Measurements from ENCODE around the gene NFX1.

Gene NFX1

DNA sequence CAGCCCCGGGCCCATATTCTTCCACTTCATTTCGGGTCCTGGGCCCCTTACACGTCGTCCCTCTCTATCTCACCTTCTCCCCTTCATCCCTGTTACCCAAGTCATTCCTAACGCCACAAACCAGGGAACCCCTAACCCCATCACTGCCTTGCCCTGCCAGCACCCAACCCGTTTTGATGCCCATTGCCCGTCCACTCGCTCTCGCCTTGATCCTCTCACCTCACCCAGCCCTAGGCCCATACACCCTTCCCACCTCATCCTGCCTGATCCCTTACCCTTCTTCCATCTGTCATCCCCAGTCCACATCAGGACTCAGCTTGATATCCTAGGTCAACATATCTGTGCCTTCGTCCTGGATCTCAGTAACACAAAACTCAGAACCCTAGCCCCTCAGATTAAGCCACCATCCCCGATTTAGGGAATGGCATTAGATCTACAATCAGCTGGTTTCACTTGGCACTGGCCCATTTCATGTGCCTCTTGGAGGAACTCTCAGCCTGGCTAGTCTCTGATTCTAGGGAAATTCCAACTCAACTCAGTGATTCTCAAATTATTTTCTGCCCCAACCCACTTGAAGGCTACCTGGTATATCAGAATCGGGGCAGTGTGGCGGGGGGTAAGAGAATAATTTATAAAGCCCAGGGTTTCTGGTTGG is 25.0 kb upstream of the NFX1 start:
- DNase-seq (ENCODE audit: low read depth, low spot score), result no peak

DNA sequence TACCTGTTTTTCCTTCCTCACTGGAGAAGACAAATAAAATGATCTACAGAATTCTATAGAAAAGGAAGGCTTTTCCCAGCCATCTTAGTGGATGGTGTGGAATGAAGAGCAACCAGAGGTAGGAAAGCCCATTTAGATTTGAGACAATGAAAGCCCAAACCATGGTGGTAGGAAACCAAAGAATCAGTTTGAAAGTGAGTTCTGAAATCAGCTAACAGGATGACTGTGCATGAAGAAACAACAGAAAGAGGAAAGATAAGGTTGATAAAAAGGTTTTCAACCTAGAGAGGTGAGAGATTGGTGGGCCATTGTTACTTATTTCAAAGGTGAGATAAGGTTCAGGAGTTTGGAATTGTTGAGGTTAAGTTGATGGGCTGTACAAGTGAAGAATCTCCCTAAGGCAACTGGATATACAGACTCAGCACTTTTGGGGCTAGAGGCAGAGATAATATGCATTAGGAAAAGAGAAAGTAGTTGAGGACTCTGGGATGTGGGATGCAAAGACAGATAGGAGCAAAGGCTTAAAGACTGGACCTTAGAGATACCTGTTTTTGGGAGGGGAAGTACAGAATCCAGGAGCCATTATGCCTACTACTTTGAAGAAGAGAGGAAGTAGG is 23.1 kb upstream of the NFX1 start:
- DNase-seq (ENCODE audit: low read depth, low spot score), result no peak

DNA sequence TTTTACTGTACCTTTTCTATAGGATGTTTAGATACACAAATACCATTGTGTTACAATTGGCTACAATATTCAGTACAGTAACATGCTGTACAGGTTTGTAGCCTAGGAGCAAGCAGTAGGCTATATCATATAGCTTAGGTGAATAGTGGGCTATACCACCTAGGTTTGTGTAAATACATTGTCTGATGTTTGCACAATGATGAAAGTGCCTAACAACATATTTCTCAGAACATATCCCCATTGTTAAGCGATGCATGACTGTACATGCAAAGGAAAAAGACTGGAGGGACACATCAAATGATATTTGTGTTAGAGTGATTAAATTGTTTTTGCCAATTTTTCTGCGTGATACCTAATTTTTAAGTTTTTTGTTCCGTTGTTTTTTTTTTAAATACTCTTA is 20.2 kb upstream of the NFX1 start:
- no peak for DNase-seq (ENCODE audit: low read depth, low spot score)

DNA sequence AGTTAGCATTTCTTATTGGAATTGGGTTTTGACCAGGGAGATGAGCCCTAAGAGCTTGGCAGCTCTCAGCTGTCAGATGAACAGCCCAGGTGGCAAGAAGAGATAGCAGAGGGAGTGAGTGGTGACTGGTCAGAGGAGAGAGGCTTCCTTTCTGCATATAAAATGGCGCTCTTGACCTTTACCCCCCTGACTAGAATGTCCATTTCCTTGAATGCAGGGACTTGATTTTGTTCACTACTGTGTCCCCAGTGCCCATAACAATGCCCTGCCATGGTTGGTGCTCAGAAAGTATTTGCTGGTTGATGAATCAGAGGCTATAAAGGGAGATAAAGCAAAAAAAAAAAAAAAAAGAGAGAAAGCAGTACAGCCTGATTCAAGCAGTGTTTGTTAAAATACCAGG is 18.3 kb upstream of the NFX1 start:
- DNase-seq (ENCODE audit: low read depth, low spot score), result no peak

DNA sequence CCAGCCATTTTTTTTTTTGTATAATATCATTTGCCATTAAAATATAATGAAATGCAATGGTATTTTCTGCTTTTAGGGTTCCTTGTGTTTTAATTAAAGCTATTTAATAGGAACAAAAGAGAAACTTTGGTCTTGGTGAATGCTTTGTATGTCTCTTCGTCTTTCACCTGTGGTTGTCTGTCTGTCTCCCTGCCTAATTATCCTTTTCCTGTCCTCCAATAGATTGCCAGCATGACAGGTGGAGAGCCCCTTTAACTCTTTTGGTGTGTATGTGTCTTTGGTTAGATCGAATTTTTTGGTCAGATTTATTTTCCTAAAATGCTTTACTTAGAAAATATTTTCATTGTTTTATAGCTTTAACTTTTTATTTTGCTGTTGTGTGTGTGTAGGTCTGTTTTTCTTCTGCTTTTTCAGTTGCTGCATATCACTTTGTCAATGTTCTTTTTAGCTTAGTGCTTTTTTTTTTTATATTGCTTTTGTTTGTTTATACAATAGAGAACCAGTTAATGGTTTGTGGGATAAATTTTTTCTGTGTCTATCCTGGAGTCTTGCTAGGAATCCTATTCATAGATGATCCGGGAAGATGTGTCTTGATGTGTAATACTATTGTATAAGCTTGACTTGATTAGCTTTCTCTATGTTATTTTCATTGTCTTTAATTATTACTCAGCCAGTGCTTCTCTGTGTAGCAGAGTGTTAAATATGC is 16.9 kb upstream of the NFX1 start:
- DNase-seq (ENCODE audit: low read depth, low spot score), result no peak

DNA sequence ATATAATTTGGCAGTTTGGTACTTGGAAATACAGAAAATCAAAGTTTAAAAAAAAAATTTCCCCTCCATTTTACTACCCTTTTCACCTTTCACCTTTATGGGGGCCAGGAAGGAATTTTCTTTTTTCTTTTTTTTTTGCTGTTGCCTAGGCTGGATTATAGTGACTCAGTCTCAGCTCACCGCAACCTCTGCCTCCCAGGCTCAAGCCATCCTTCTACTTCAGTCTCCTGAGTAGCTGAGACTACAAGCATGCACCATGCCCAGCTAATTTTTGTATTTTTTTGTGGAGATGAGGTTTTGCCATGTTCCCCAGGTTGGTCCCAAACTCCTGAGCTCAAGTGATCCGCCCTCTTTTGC is 16.4 kb upstream of the NFX1 start:
- DNase-seq (ENCODE audit: low read depth, low spot score), result no peak

DNA sequence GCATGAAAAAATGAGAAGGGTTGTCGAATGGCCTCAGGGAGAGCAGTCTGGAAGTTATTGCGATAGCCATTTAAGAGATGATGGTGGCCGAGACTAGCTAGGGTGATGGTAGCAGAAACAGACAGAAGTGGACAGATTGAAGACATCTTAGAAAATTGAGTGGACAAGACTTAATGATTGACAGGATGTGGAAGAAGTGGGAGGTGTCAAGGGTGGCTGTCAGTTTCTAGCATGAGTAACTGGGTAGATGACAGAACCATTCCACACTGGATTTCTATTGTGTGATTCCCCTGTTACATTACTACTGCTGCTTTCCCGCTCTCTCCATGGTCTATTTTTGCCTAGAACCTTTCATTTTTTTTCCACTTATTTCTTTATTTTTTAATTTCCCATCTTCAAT is 12.8 kb upstream of the NFX1 start:
- DNase-seq (ENCODE audit: low read depth, low spot score), result no peak

DNA sequence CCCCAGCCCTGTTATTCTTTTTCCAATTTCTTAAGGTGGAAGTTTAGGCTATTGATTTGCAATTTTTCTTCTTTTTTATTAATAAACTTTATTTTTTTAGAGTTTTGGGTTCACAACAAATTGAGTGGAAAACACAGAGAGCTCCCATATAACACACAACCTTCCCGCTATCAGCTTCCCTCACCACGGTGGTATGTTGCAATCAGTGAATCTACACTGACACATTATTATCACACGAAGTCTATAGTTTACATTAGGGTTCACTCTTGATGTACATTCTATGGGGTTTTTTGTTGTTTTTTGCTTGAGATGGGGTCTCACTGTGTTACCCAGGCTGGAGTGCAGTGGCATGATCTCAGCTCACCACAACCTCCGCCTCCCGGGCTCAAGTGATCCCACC is 4.8 kb upstream of the NFX1 start:
- no peak for DNase-seq (ENCODE audit: low read depth, low spot score)

DNA sequence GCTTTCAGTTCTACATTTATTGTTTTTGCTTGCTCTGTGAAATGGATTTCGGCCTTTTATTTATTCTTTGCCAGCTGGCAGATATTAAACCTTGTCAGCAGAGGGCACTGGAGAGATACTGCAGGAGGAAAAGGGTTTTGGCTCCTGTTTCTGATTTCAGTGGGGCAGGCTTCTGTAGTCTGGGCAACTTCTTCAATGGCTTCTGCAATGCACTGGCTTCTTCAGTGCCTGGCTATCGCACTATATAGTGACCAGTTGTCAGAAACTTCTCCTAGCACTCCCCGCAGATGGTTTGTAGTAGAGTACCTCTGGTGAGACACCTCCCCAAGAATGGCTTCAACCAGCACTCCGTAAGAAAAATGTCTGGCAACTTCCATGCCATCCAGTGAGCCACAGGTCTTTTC is 3.2 kb upstream of the NFX1 start:
- no peak for DNase-seq (ENCODE audit: low read depth, low spot score)

DNA sequence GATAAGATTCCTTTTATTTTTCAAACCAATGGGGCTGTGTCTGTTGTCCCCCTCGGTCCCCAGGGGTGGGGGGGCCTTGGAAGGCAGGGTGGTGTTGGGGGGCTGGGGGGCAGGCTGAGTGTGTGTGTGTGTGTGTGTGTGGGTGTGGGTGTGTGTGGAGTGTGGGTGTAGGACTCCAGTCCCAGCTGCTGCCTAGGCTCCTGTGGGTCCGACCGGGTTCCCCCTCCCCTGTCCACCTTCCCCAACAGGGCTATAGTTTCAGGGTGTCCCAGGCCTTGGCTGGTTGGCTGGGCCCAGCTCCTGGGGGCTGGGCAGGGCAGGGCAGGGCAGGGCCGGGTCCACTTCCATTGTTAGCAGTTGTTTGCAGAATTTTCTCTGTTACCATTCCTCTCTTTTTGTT is 2.1 kb upstream of the NFX1 start:
- no peak for DNase-seq (ENCODE audit: low read depth, low spot score)

DNA sequence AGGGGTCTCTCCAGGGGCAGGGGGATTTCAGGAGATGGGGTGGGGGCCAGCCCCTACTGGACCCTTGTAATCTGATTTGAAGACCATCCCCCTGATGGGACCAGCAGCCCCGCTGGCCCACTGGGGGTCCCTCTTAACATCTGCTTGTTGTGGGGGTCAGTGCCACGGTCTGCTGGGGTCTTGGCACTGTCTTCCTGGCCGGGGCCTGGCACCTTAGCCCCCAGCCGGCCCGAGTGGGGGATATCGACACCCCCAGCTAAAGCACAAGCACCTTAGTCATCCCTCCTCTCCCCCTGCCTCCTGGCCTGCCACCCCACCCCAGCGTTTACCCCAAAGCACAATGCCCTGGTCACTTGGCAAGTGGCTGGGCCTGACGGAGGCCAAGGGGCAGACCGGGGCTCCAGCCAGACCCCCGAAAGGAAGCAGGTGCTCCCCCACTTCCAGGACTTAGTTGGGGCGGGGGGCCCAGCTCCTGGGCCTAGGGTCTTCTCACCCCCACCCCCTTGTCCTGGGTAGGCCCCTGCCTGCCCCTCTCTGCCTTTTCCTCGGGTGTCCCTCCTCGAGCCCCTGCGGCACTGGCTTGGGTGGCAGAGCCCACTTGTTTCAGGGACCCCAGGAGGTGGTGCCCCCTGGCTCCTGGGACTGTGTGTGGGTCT is 1.4 kb upstream of the NFX1 start:
- DNase-seq (ENCODE audit: low read depth, low spot score), result no peak

DNA sequence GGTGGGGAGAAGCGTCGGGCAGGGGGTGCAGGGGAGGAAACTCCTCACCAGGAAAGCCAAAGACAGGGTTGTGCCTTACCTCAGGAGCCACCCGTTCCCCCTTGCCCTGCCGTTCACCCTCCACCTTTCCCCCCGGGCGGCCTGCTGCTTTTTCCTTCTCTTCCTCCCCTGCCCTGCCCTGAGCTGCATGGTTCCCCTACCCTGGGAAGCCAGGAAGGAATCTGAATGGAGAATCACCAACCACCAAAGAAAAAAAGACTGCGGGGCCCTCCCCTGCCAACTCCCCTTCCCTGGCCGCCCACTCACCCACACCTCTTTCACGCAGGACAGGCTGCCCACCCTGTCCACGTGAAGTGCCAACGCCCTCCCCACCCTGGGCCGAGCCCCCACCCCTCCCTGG is 820 bp upstream of the NFX1 start:
- no peak for DNase-seq (ENCODE audit: low read depth, low spot score)

DNA sequence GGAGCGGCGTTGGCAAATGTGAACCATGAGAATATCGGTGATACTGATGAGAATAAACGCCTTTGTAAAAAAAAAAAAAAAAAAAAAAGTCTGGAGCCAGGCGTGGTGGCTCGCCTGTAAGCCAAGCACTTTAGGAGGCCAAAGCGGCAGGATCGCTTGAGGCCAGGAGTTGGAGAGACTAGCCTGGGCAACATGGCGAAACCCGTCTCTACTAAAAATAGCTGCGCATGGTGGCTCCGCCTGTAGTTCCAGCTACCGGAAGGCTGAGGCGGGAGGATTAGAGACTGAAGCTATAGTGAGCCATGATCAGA is 425 bp upstream of the NFX1 start:
- no peak for DNase-seq (ENCODE audit: low read depth, low spot score)

DNA sequence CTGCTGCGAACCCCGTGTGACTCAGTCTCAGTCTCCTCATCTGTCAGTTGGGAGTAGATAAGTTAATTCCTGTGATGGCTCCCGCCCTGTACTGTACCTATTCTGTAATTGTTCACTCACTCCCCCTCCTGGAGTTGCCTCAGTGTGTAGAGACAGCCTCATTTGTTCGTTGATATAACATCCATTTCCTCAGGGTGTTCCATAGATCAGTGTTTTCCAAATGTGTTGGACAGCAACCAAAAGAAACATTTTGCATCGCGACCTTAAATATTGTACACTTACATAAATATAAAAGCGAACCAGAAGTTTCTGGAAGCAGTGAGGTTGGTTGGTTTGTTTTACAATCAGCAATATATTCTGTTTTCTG is 698 bp downstream of the NFX1 start:
- no peak for DNase-seq (ENCODE audit: low read depth, low spot score)

DNA sequence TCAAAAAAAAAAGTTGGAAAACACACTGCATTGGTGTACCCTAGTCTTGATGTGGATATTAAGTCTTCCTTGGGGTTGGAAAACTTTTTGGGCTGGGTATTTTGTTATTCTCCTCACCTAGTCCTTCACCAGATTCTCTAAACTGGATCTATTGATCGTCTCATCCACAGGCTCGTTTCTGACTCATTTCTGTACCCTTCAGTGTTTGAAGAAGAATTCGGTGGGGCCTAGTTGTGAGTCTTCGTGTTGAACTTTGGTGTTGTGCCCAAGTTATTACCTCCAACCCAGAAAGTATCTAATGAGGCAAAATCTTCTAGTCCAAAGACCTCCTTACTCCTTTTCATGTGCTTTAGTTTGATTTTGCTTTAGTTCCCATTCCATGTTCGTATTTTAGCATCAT is 1.6 kb downstream of the NFX1 start:
- no peak for DNase-seq (ENCODE audit: low read depth, low spot score)

DNA sequence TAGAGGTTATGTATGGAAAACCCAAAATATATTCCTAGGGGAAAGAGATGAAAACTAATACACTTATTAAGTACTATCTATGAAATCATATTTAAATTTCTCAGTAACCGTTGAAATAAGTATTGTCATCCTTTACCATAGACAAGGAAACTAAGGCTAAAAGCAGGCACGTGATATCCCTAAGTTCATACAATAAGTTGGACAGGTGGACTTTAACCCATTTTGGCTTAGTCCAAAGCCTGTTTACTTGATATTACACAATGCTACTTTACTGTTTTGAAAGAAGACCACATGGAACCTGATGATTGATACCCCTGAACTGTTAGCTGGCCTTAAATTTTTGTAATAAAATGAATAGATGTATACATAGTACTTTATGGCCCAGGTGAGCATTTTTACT is 3.5 kb downstream of the NFX1 start:
- DNase-seq (ENCODE audit: low read depth, low spot score), result no peak

DNA sequence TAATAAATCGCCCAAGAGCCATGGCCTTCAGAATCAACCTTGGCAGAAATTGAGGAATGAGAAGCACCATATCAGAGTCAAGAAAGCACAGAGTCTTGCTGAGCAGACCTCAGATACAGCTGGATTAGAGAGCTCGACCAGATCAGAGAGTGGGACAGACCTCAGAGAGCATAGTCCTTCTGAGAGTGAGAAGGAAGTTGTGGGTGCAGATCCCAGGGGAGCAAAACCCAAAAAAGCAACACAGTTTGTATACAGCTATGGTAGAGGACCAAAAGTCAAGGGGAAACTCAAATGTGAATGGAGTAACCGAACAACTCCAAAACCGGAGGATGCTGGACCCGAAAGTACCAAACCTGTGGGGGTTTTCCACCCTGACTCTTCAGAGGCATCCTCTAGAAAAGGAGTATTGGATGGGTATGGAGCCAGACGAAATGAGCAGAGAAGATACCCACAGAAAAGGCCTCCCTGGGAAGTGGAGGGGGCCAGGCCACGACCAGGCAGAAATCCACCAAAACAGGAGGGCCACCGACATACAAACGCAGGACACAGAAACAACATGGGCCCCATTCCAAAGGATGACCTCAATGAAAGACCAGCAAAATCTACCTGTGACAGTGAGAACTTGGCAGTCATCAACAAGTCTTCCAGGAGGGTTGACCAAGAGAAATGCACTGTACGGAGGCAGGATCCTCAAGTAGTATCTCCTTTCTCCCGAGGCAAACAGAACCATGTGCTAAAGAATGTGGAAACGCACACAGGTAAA is 4.5 kb downstream of the NFX1 start:
- DNase-seq (ENCODE audit: low read depth, low spot score), result no peak

DNA sequence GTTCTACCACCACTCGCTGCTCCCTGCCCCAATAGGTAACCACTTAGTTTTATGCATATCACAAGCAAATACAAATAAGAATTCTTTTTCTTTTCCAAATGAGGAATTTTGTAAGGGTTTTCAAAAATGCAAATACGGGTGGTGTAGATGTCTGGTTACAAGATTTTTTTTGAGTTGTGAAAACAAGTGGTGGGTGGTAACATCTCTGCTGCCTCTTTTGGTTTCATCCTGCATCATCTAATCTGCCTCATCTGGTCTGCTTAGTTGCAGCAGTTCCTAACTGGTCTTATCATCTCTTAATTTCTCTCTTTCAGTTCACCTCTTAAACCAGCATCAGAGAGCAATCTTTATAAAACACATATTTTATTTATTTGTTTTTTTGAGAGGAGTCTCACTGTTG is 5.3 kb downstream of the NFX1 start:
- DNase-seq (ENCODE audit: low read depth, low spot score), result no peak

DNA sequence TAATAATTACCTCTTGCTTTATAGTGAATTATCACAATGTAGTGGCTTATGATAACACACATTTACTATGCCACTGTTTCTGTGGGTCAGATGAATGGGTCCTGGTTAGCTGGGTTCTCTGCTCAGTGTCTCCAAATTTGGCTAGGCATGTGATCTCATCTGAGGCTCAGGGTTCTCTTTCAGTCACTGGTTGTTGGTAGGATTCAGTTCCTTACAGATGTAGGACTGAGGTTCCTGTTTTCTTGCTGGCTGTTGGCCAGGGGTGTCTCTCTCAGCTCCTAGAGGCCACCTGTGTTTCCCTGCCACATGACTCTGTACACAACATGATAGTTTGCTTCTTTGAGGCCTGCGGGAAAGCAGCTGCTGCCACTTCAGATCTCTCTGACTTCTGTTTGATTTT is 7.1 kb downstream of the NFX1 start:
- DNase-seq (ENCODE audit: low read depth, low spot score), result no peak

DNA sequence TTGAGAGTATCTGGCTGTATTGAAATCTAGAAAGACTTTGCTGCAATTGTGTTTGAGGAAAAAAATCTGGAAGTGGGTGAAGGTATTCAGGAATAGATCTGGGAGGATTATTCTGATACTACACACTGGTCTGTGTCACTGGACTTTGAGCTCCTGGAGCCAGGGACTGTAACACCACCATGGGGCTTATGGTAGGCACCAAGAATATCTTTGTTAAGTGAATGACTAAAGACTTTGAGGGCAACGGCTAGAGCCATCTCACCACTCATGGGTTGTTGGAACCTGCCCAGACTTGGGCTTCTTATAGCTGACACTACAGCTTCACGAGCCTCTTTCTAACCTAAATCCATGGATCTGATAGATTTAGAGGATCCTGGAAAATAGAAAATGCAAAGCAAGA is 10.2 kb downstream of the NFX1 start:
- DNase-seq (ENCODE audit: low read depth, low spot score), result no peak

DNA sequence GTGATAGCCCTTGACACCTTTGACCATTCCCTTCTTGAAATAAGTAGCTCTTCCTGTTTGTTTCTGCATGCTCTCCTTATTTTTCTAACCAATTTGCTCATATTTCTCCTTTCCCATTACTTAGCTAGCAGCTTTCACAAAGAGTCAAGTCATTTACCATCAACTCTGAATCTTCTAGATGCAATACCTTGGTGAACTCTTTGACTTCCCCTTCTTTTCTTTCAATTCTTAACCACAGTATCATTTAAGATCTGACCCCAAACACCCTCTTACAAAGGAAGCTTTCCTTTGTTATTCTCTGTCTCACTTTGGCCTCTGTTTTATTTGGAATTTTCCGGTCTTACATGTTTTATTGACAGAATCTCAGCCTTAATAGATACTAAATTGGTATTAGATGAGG is 14.0 kb downstream of the NFX1 start:
- no peak for DNase-seq (ENCODE audit: low read depth, low spot score)

DNA sequence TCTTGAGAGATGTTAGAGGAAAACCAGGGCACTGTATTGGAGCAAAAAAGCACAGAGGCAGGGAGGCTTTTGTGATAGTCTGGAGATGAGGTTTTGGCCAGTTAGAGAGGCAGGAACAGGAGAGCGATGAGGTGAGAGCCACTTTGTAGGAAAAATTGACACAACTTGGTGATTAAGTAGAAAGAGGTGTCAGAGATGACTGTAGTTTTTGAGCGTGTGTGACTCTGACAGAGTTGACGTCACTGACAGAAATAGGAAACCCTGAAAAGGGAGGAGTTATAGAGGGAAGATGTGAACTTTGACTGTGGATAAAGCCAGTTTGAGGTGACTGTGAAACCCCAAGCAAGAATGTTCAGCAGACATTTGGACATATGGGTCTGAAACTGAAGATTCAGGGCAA is 15.7 kb downstream of the NFX1 start:
- DNase-seq (ENCODE audit: low read depth, low spot score), result no peak

DNA sequence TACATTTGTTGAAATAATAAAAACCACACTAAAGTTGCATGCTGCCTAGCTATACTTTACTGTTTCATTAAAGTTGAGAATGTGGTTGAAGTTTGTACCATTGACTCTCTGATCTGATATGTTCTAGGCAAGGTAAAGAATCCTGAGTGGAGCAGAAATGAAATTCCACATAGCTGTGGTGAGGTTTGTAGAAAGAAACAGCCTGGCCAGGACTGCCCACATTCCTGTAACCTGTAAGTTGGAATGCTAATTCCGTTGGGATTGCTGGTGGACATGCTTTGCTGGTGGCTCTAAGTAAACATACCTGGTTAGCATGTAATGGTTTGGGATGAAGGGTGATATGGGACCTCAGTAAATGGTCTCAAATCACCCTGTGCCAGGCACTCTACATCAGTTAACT is 16.8 kb downstream of the NFX1 start:
- no peak for DNase-seq (ENCODE audit: low read depth, low spot score)

Data from smooth muscle cell of the brain vasculature (primary cell).